WERI-Rb-1 (cell line): ENCODE data around the gene GALNT18.

ENCODE experiments used
- DNase-seq: peaks from one replicate; pipeline ENCODE4 v3.0.0-alpha.2; 2020
- H3K27ac ChIP-seq: fragments of 250-450 bp; sonication (Bioruptor Pico); 2 replicates; pipeline ENCODE4 v1.5.1; 2020; ENCODE audit warnings: mild to moderate bottlenecking, moderate library complexity
- H3K27me3 ChIP-seq: fragments of 250-450 bp; sonication (Bioruptor Pico); 2 replicates; pipeline ENCODE4 v1.5.1; 2021; ENCODE audit warnings: mild to moderate bottlenecking, low read depth, moderate library complexity; ENCODE audit not compliant: insufficient read depth, severe bottlenecking
- H3K36me3 ChIP-seq: fragments of 250-450 bp; sonication (Bioruptor Pico); 2 replicates; pipeline ENCODE4 v1.5.1; 2020; ENCODE audit warnings: mild to moderate bottlenecking, moderate library complexity
- H3K4me3 ChIP-seq: 2 replicates; pipeline ENCODE4 v1.5.1; 2011; ENCODE audit warnings: low read depth, mild to moderate bottlenecking, control low read depth, low read length
- H3K9me3 ChIP-seq: fragments of 250-450 bp; sonication (Bioruptor Pico); 2 replicates; pipeline ENCODE4 v1.5.1; 2021; ENCODE audit warnings: mild to moderate bottlenecking, moderate library complexity; ENCODE audit not compliant: severe bottlenecking
- TF ChIP-seq, protein P1 (sequence below): IDR thresholded peaks from 2 replicates; pipeline ENCODE4 v1.5.1; 2011; ENCODE audit warnings: low read depth, mild to moderate bottlenecking, control low read depth, inconsistent platforms, low read length

Gene GALNT18

DNA sequence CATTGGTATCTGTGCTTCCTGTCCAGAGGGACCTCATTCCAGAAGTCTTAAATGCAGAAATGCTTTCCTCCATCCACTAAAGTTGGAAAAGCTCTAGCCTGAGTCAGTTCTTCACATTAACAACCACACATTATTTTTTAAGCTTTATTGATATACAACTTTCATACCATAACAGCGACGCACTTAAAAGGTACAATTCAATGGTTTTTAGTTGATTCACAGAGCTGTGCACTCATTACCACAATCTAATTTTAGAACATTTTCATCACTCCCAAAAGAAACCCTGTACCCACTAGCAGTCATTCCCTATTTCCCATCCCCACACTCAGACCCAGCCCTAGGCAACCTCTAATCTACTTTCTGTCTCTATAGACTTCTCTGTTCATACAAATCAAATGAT lies 27.6 kb downstream of the GALNT18 start:
- Histone ChIP-seq H3K4me3 (no peak overlapping the region), H3K27me3 (no peaks in the 10 kb centered on the region), H3K27ac (no peak overlapping the region), H3K36me3 (no peaks in the 10 kb centered on the region), H3K9me3 (no peaks in the 10 kb centered on the region)
- DNase-seq, result no peak
- TF ChIP-seq, protein P1, sequence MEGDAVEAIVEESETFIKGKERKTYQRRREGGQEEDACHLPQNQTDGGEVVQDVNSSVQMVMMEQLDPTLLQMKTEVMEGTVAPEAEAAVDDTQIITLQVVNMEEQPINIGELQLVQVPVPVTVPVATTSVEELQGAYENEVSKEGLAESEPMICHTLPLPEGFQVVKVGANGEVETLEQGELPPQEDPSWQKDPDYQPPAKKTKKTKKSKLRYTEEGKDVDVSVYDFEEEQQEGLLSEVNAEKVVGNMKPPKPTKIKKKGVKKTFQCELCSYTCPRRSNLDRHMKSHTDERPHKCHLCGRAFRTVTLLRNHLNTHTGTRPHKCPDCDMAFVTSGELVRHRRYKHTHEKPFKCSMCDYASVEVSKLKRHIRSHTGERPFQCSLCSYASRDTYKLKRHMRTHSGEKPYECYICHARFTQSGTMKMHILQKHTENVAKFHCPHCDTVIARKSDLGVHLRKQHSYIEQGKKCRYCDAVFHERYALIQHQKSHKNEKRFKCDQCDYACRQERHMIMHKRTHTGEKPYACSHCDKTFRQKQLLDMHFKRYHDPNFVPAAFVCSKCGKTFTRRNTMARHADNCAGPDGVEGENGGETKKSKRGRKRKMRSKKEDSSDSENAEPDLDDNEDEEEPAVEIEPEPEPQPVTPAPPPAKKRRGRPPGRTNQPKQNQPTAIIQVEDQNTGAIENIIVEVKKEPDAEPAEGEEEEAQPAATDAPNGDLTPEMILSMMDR, result no peak

DNA sequence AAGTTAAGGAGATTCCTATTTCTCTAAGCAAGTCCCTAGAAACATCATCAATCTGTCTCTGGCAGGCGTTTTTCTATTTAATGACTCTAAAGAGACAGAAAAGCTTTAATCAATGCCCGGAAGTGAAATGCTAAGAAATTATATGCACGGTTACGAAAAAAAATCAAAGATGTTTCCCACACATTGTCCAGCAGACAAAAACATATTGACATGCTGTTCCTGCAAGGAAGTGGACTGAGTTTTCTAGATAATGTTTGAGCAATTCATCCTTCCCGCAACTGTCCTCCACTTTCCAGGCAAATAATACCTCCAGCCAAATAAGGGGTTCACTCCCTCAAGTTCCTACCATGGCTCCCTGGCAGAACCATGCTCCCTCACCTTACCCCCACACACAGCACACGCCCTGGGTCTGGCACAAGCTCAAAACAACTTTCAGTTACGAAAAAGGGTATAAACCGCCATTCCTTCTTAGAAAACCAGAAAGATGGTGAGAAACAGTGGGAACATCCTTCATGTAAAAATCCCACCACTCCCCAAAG lies 29.6 kb downstream of the GALNT18 start:
- TF ChIP-seq, protein P1, result no peak
- Histone ChIP-seq H3K36me3 (no peaks in the 10 kb centered on the region), H3K9me3 (no peaks in the 10 kb centered on the region), H3K27me3 (no peaks in the 10 kb centered on the region), H3K27ac (no peak overlapping the region), H3K4me3 (no peak overlapping the region)
- no peak for DNase-seq

DNA sequence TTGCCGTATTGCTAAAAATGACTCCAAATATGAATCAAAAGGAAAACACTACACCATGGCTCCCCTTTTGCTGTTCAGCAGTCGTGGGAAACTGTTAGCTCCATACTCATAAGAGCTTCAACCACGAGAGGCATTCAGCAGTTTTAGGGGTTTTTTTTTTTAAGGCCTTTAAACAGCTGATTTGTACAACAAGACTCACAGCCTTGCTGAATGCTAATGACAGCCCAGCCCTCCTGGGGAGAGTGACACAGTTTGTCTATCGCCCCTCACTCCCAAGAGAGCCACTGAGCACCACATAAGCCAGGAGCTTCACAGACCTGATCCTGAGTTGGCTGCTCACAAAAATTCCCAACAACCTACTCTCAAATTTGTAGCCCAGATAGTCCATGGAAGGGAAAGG lies 32.4 kb downstream of the GALNT18 start:
- no peak overlapping the region for H3K27ac ChIP-seq
- H3K9me3 ChIP-seq, result no peaks in the 10 kb centered on the region
- no peaks in the 10 kb centered on the region for H3K36me3 ChIP-seq
- H3K27me3 ChIP-seq, result no peaks in the 10 kb centered on the region
- TF ChIP-seq, protein P1, result no peak
- no peak for DNase-seq
- H3K4me3 ChIP-seq, result no peak overlapping the region

DNA sequence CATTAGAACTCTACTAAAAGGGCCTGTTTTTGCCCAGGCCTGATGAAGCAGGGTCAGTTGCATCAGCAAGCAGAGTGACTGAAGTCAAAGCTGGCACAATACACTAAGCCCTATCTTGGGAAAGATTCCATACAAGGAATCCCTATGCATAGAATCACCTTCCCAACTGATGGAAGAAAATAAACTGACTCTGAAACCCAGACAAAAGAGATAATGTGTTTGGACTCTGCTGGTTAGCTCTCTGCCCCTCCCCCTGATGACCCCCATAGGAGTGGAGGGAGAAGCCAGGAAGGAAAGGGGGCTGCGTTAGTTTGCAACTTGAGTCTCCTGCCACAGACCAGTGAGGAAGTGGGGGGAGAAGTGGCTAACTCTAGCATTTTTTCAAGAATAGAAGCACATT lies 32.9 kb downstream of the GALNT18 start:
- H3K9me3 ChIP-seq, result no peaks in the 10 kb centered on the region
- no peak for DNase-seq
- no peak overlapping the region for H3K4me3 ChIP-seq
- H3K27ac ChIP-seq, result no peak overlapping the region
- no peaks in the 10 kb centered on the region for H3K36me3 ChIP-seq
- TF ChIP-seq, protein P1, result no peak
- no peaks in the 10 kb centered on the region for H3K27me3 ChIP-seq

DNA sequence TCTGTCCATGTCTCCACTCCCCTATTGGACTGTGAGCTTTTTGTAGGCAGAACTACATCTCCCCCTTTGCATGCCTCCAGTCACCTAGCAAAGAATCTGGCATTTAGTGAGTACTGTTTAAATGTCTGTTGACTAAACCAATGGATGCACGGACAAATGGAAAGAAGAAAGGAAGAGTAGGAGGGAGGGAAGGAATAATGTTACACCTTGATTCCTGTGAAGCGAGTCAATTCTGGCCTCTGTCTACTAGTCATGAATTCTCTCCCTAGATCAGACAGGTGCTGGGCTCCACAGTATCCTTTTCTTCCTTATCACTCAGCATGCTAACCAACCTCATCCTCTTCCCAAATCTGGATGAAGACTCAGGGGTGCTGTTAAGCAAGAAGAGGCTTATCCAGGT lies 33.6 kb downstream of the GALNT18 start:
- Histone ChIP-seq H3K9me3 (no peaks in the 10 kb centered on the region), H3K4me3 (no peak overlapping the region), H3K36me3 (no peaks in the 10 kb centered on the region), H3K27me3 (no peaks in the 10 kb centered on the region), H3K27ac (no peak overlapping the region)
- DNase-seq, result no peak
- TF ChIP-seq, protein P1, result no peak

DNA sequence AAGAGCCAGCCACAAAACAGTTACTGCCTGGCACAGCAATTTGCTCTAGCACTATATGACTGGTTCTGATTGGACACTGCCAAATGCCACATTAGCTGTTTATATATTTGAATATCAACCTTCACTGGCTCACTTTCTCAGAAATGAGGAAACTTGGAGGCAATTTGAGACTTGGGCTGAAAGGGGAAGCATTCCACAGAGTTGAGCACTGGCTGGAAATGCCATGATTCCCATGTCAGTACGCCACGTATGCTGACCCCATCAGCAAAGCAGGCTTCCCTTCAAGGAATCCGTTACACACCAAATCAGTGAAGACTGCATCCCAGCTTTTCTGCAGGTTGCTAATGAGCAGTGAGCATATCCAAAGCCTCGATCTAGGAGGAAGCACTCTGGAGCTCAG lies 34.7 kb downstream of the GALNT18 start:
- Histone ChIP-seq H3K27me3 (no peaks in the 10 kb centered on the region), H3K27ac (no peak overlapping the region)
- TF ChIP-seq, protein P1, result no peak

More for the DNA sequence above, 34.7 kb downstream of the GALNT18 start:
- Histone ChIP-seq H3K9me3 (no peaks in the 10 kb centered on the region), H3K36me3 (no peaks in the 10 kb centered on the region), H3K4me3 (no peak overlapping the region)
- no peak for DNase-seq
